ENCODE measurements around the gene AGBL3.
"Not testable (repeated sequence)": the region's sequence is repeated elsewhere in the genome, so short reads cannot be mapped to it uniquely, and the experiment has no call there.

AGBL3 gene

GRCh38 chr7:135075716-135076115 is 89.4 kb downstream of the AGBL3 start:
- no peak for DNase-seq (ENCODE audit: low read depth, low spot score)

- DNase-seq (ENCODE audit: low read depth, low spot score) = no peak
Observed at GRCh38 chr7:135076882-135077281, 90.6 kb downstream of the AGBL3 start.

GRCh38 chr7:135077642-135078041 is 91.3 kb downstream of the AGBL3 start:
- no peak for DNase-seq (ENCODE audit: low read depth, low spot score)

DNA sequence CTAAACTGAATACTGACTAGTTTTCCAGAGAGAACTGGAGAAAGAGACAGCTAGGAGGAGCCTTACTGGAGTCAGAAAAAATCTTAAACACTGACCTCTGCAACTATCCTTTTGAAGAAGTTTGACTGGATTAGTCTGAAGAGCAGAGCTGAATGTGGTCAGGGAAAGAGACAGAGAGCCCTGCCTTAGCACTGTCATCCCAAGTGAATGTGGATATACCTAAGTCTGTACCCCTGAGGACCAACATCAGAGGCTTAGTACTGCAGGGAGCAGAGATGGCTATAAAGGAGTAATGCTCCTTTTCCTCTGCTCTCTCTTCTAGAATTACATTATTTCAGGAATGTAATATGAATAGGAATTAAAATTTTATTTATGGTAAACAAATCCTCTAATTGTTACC is 91.7 kb downstream of the AGBL3 start:
- DNase-seq (ENCODE audit: low read depth, low spot score) = no peak

- no peak for DNase-seq (ENCODE audit: low read depth, low spot score)
Observed at GRCh38 chr7:135079068-135079467, 92.8 kb downstream of the AGBL3 start.

GRCh38 chr7:135083005-135083404 is 96.7 kb downstream of the AGBL3 start:
- DNase-seq (ENCODE audit: low read depth, low spot score) = no peak

GRCh38 chr7:135088566-135088965 is 102.3 kb downstream of the AGBL3 start:
- no peak for DNase-seq (ENCODE audit: low read depth, low spot score)

DNA sequence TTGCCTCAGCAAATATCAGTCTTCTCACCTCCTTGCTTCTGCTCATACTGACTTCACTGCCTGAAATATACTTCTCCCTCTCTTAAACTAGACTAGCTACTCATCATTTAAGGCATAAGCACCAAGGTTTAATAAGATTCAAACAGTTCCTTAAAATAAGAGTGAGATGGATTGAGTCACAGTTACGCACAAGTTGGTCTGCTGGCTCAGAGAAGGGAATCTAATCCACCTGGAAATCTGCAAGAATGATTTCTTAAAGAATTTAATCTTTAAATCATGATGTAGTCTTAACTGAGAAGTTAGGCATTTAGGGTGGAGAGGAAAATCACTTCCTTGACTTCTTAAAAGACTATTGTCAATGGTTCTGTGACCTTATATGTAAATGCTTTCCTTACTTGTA is 105.4 kb downstream of the AGBL3 start:
- no peak for DNase-seq (ENCODE audit: low read depth, low spot score)

DNA sequence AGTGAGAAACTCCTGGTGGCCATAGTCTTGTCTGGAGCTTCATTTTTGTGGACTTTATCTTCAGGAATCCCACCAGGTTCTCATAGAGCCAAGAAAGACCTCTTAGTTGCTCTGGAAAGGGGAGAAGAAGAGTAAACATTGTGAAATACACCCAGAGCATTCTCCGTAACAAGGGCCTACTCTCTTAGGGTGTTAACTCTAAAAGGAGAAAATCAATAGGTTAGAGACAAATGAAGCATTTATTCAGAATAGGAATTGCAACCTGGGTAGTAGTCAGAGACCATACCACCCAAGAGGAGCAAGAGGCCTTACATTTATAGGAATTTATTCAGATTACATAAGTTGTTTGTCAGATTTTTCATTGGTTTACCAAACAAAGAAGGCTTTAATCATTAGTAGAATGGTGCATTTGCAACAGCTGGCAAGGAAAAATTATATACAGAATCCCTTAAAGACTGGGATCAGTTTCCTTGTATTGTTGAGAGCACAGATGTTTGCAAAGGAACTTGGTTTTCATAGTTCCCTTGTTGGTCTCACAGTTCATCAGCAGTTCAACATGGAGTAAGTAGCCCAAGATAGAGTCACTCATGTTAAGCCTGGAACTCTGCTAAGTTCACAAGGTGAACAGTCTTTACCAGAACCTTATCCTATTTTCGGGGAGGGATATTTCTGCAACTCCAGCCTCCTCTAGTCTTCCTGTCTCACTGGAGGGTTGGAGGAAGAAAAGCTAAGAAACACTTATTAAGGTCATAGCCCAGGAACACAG is 108.3 kb downstream of the AGBL3 start:
- DNase-seq (ENCODE audit: low read depth, low spot score) = no peak

DNA sequence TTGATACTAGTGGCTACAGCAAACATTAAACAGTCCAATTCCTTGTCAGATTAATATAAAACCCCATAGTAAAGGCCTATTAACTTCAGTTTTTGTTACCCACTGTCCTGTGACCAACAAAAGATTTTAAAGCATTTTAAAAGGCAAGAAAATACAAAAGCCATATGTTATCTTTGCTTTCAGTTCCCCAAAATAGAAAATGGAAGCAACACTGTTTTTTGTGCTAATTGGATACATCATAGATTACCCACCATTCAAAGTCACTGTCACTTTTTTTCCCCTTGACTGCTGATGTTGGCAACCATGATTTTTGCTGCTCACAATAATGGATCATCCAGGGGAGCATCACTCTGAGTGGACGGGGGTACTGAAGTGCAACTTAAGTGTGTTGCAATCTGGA is 109.1 kb downstream of the AGBL3 start:
- no peak for DNase-seq (ENCODE audit: low read depth, low spot score)

DNA sequence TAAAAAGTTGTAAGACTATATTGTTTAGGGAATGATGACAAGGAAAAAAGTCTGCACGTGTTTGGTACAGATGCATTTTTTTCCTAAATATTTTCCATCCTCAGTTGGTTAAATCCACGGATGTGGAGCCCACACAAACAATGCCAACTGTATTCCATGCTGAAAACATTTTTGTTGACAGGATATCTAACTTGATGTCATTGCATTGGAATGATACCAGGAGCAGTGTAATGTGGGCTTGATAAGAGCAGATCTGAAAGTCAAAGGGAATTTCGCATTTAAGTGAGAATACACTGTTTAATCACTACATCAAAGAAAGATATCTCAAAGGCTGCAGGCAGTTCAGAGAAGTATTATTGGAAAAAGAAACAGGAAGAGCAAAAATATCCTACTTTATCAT is 112.1 kb downstream of the AGBL3 start:
- no peak for DNase-seq (ENCODE audit: low read depth, low spot score)

DNA sequence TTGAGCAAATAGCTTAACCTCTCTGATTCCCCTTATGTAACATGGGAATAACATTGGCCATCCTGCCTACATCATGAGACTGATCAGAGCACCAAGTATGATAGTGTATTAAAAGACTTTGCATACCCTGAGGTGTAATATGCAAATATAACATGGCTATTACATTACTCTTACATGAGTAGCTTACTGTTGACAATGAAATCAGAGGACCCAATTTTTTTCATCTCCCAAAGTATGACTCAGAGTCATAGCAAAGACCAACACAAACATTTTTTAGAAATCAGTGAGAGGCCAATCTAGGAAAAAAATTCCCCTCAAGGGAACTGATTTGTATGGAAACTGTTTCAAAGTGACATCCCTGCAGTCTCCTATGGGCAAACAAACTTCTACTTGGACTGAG is 114.5 kb downstream of the AGBL3 start:
- DNase-seq (ENCODE audit: low read depth, low spot score) = no peak

DNA sequence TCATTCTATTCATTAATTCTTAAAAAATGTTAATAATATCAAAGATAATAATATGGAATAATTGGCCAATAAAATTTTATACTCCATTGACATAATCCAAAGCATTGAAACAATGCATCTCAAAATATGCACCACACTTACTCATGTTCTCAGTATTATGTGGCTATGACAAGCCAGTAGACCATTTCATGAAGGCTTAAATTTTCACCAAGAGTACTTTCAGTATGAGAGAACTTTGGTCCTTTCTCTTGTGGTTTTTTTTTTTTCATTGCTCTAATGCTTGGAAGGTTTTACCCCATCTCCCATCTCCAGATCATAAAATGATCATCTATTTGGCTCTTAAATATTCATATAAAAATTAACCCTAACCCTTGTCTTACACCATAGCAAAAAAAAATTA is 116.1 kb downstream of the AGBL3 start:
- no peak for DNase-seq (ENCODE audit: low read depth, low spot score)

GRCh38 chr7:135109562-135109961 is 123.3 kb downstream of the AGBL3 start:
- peak; percentile 49 for DNase-seq (ENCODE audit: low read depth, low spot score)

DNA sequence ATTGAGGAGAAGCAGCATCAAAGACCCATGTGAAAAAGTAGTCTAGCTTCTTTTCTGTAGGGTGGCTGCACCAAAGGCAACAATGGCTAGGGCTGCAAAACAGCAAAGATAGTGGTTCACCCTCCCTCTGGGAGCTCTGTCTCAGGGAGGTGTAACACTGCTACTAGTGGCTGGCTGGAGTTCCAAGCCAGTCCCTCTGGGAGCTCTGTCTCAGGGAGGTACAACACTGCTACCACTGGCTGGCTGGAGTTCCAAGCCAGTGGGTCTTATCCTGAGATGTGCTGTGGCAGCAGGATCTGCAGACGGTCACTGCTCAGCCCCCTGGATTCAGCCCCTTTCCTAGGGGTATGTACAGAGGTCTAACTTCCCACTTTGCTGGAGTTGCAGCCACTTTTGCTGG is 123.7 kb downstream of the AGBL3 start:
- peak; percentile 14 for DNase-seq (ENCODE audit: low read depth, low spot score)

GRCh38 chr7:135111379-135111778 is 125.1 kb downstream of the AGBL3 start:
- no peak for DNase-seq (ENCODE audit: low read depth, low spot score)

DNA sequence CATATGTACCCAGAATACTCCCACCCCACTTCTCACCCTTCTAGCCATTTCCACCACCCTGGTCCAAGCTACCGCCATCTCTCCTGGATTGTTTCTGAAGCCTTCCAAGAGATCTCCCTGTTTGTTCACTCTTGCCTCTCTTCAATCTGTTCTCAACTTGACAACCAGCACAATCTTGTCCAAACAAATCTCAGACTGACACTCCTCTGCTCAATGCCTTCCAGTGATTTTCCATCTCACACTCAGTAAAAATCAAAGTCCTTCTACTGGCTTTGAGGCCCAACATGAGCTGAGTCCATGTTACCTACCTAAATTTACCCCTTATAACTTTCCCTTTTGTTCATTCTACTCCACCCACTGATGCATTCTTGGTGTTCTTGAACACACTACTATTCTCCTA is 128.3 kb downstream of the AGBL3 start:
- DNase-seq (ENCODE audit: low read depth, low spot score) = no peak

DNA sequence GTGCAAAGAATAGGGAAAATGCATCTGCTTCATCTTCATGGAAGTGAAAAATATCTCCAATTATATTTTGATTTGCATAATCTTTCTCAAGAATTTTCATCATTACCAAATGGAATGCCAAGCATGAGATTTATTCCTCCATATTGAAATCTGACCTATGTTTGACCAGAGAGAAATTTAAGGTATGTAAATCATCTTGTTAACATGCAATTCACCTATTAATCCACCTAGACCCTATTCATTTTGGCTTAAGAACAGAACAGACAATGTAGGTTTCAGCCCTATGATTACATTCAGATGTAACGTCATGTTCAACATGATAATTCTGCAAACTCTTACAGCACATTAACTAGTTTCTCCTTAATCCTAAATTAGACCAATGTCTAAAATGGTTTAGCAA is 130.8 kb downstream of the AGBL3 start:
- DNase-seq (ENCODE audit: low read depth, low spot score) = no peak

DNA sequence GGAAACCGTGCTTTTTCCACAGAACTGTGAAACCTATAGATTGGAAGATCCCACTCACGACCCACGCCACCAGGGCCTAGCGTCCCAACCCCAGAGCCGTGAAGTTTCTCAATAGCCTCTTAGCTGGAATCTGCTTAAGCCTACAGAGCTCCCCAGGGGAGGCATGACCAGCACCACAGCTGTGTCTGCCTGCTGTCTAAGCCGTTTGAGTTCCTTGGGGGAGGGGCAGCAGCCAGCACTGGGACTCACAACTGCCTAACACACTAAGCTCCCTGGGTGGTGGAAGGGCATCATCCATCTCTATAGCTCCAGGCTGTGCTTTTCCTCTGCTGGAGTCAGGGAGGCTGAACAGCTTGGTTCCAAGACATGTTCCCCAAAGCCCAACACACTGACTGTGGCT is 135.6 kb downstream of the AGBL3 start:
- DNase-seq (ENCODE audit: low read depth, low spot score) = peak; percentile 80

DNA sequence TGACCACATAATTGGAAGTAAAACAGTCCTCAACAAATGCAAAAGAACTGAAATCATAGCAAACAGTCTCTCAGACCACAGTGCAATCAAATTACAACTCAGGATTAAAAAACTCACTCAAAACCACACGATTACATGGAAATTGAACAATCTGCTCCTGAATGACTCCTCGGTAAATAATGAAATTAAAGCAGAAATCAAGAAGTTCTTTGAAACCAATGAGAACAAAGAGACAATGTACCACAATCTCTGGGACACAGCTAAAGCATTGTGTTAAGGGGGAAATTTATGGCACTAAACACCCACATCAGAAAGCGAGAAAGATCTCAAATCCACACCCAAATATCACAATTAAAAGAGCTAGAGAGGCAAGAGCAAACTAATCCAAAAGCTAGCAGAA is 138.3 kb downstream of the AGBL3 start:
- DNase-seq (ENCODE audit: low read depth, low spot score) = not testable (repeated sequence)

DNA sequence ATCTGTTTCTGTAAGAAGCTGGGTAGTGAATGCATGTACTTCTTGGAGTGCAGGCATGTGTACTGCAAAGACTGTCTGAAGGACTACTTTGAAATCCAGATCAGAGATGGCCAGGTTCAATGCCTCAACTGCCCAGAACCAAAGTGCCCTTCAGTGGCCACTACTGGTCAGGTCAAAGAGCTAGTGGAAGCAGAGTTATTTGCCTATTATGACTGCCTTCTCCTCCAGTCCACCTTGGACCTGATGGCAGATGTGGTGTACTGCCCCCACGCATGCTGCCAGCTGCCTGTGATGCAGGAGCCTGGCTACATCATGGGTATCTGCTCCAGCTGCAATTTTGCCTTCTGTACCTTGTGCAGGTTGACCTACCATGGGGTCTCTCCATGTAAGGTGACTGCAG is 142.6 kb downstream of the AGBL3 start:
- DNase-seq (ENCODE audit: low read depth, low spot score) = no peak

DNA sequence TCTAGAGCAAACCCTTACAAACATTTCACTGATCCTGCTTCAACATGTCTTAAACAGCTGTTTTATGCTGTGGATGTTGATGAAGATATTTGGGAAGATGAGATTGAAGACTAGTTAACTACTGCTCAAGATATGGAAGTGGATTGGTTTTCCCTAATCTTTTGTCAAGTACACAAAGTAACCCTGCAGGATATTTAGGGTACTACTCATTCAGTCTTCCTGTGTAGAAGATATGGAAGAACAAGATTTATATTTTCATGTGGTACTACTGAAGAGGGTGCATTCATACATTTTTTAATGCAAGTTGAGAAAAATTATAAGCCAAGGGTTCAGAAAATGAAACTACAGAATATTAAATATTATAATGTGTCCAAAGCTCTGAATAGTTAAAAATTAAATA is 143.3 kb downstream of the AGBL3 start:
- DNase-seq (ENCODE audit: low read depth, low spot score) = no peak

- DNase-seq (ENCODE audit: low read depth, low spot score) = no peak
Observed at GRCh38 chr7:135143885-135144668, 157.8 kb downstream of the AGBL3 start.

Measured in ELF-1 (cell line).